Endothelial cell (in vitro differentiated cells): ENCODE results near the gene PAIP1. TPM values are rescaled to one million over a fixed set of nuclear protein-coding genes. Genes with fewer than 3 reads are reported as not detected.
A peak's percentile ranks its signal among the peaks of the same experiment; 100 is the strongest.
"Not testable (repeated sequence)": the region's sequence is repeated elsewhere in the genome, so short reads cannot be mapped to it uniquely, and the experiment has no call there.

ENCODE experiments used
- DNase-seq: peaks from one replicate; pipeline ENCODE4 v3.0.0; 2021; ENCODE audit warnings: low spot score
- H3K27ac Mint-ChIP-seq: one replicate; pipeline ENCODE4 v1.8.0; 2021; ENCODE audit warnings: mixed read lengths, inconsistent platforms; ENCODE audit not compliant: unreplicated experiment
- H3K27me3 Mint-ChIP-seq: one replicate; pipeline ENCODE4 v1.8.0; 2021; ENCODE audit warnings: mild to moderate bottlenecking, moderate library complexity, mixed read lengths, inconsistent platforms; ENCODE audit not compliant: unreplicated experiment
- H3K36me3 Mint-ChIP-seq: one replicate; pipeline ENCODE4 v1.8.0; 2021; ENCODE audit warnings: mild to moderate bottlenecking, low read depth, mixed read lengths, inconsistent platforms; ENCODE audit not compliant: unreplicated experiment
- H3K4me1 Mint-ChIP-seq: one replicate; pipeline ENCODE4 v1.8.0; 2021; ENCODE audit warnings: mild to moderate bottlenecking, mixed read lengths, inconsistent platforms; ENCODE audit not compliant: unreplicated experiment
- H3K4me3 Mint-ChIP-seq: one replicate; pipeline ENCODE4 v1.8.0; 2021; ENCODE audit warnings: mild to moderate bottlenecking, mixed read lengths, inconsistent platforms; ENCODE audit not compliant: unreplicated experiment
- H3K9me3 Mint-ChIP-seq: one replicate; pipeline ENCODE4 v1.8.0; 2021; ENCODE audit warnings: mixed read lengths, inconsistent platforms; ENCODE audit not compliant: unreplicated experiment
- total RNA-seq: library from RNA; stranded (reverse); fragmentation: NEBNext Ultra II Directional; extraction: Animal tissue kit (Norgen Biotek cat#: 25700); gene quantifications from one replicate; pipeline ENCODE4 v1.2.1, GENCODE V29; 2021; ENCODE audit not compliant: unreplicated experiment
- TF ChIP-seq, protein P1 (sequence below): fragments of 200-600 bp; sonication (generic); IDR thresholded peaks from one replicate; pipeline ENCODE4 v1.5.0; 2021; ENCODE audit warnings: antibody characterized with exemption; ENCODE audit not compliant: unreplicated experiment

Gene PAIP1
- total RNA-seq, 1 donor from 2014 or later, result 92.4 TPM

DNA sequence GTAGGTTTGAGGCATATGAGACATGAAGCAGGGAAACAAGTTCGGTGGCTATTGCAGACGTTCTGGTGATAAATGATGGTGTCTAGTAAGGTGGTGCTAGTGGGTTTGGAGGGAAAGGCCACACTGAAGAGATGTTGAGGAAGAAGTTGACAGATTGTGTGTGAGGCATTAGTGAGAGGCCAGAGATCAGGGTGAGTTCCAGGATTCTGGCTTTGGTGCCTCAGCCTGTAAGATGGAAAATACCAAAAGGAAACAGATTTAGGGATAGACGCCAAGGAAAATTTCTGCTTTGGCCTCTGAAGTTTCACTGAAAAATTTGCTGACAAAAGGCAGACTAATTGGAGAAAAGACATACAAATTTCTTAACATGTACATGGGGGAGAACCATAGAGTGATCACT, 6.4 kb upstream of the PAIP1 start:
- Mint-ChIP-seq H3K9me3 (no peaks in the 10 kb centered on the region), H3K27me3 (peaks cover 2% of the 10 kb centered on the region), H3K4me3 (no peak overlapping the region), H3K36me3 (no peaks in the 10 kb centered on the region), H3K4me1 (no peaks in the 10 kb centered on the region), H3K27ac (no peak overlapping the region)
- DNase-seq, result no peak
- TF ChIP-seq, protein P1, sequence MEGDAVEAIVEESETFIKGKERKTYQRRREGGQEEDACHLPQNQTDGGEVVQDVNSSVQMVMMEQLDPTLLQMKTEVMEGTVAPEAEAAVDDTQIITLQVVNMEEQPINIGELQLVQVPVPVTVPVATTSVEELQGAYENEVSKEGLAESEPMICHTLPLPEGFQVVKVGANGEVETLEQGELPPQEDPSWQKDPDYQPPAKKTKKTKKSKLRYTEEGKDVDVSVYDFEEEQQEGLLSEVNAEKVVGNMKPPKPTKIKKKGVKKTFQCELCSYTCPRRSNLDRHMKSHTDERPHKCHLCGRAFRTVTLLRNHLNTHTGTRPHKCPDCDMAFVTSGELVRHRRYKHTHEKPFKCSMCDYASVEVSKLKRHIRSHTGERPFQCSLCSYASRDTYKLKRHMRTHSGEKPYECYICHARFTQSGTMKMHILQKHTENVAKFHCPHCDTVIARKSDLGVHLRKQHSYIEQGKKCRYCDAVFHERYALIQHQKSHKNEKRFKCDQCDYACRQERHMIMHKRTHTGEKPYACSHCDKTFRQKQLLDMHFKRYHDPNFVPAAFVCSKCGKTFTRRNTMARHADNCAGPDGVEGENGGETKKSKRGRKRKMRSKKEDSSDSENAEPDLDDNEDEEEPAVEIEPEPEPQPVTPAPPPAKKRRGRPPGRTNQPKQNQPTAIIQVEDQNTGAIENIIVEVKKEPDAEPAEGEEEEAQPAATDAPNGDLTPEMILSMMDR, result no peak

DNA sequence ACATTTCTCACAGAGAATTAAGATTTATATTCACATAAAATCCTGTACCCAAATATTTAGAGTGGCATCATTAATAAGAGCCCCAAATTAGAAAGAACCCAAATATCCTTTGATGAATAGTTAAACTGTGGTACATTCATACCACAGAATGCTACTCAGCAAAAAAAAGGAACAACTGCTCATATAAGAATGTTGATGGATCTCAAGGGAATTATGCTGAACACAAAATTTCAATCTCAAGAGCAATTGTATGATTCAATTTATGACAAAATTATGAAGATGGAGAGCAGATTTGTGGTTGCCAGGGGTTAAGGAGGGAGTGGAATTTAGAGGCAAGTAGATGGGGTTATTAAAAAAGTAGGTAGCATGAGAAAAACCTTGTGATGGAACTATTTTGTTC, 4.5 kb upstream of the PAIP1 start:
- Mint-ChIP-seq H3K36me3 (peaks cover 4% of the 10 kb centered on the region), H3K4me1 (peaks cover 4% of the 10 kb centered on the region), H3K27ac (no peak overlapping the region), H3K4me3 (no peak overlapping the region), H3K27me3 (peaks cover 8% of the 10 kb centered on the region), H3K9me3 (no peaks in the 10 kb centered on the region)
- no peak for DNase-seq
- TF ChIP-seq, protein P1, result no peak

DNA sequence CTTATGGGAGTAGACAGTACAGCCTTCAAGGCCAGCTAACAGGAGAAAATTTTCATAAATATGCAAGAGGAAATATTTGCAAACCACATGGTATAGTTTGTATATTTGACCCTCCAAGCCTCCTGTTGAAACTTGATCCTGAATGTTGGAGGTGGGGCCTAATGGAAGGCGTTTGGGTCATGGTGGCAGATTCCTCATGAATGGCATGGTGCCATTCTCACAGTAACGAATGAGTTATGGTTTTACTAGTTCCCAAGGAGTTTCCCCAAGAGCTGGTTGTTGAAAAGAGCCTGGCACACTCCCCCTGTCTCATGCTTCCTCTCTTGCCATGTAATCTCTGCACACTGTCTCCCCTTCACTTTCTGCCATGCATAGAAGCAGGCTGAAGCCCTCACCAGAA, 3.3 kb upstream of the PAIP1 start:
- H3K9me3 Mint-ChIP-seq, result no peaks in the 10 kb centered on the region
- no peak for DNase-seq
- H3K4me1 Mint-ChIP-seq, result peaks cover 8% of the 10 kb centered on the region
- no peak overlapping the region for H3K4me3 Mint-ChIP-seq
- H3K27ac Mint-ChIP-seq, result no peak overlapping the region
- H3K27me3 Mint-ChIP-seq, result peaks cover 12% of the 10 kb centered on the region
- peaks cover 8% of the 10 kb centered on the region for H3K36me3 Mint-ChIP-seq
- TF ChIP-seq, protein P1, result no peak

DNA sequence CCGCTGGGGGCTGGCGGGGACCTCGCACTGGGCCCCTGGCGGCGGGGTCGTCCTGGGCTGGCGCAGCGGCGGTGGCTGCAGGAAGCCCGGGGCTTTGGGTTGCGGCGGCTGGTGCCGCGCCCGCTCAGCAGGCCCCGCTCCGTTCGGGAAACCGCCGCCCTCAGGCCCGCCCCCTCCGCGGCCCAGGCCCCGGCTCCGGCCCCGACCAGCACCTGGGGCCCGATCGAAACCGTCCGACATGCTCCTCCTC, 345 bp downstream of the PAIP1 start:
- not testable (repeated sequence) for H3K27ac Mint-ChIP-seq, DNase-seq, H3K4me1 Mint-ChIP-seq, H3K9me3 Mint-ChIP-seq, H3K4me3 Mint-ChIP-seq, H3K36me3 Mint-ChIP-seq
- peaks cover 12% of the 10 kb centered on the region for H3K27me3 Mint-ChIP-seq

DNA sequence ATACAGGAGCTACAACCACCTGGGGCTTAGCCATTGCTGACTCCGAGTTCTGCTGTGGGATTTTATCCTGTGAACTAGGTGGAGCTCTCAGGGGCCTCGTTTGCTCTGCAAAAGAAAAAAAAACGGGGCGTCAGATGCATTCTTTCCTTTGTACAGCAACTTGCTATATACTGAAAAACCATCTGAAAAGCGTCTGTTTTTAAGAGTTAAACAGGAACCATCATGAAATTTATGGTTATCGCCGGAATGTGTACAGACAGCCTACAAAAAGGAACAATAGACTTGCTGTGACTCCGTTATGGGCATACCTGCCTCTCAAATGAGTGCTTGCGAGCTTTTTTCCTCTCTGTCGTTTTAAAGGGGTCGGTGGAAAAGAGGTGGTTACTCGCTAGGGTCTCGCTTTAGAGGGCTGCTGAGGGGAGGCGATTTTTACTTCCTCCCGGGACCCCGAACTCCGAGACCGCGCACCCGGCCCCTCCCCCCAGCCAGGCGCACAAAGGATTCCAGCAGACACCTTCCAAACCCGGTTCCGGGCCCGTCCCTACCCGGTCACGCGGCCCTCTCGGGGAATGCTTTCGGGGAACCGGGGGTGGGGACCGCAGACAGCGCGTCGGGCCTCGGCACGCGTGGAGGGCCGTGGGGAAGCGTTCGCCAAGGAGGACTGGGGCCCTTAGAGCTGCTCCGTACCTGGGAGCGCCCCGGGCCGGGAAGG, 826 bp downstream of the PAIP1 start:
- peak overlapping the region; percentile 96 for H3K27ac Mint-ChIP-seq
- TF ChIP-seq, protein P1, result no peak
- H3K27me3 Mint-ChIP-seq, result peaks cover 12% of the 10 kb centered on the region
- H3K36me3 Mint-ChIP-seq, result peaks cover 8% of the 10 kb centered on the region
- H3K4me1 Mint-ChIP-seq, result peaks cover 12% of the 10 kb centered on the region
- peak; percentile 66 for DNase-seq
- peak overlapping the region; percentile 97 for H3K4me3 Mint-ChIP-seq
- H3K9me3 Mint-ChIP-seq, result no peaks in the 10 kb centered on the region
